B cell (primary cell): ENCODE data around the gene HASPIN. TPM values are rescaled to one million over a fixed set of nuclear protein-coding genes. Genes with fewer than 3 reads are reported as not detected.
"Not testable (repeated sequence)": the region's sequence is repeated elsewhere in the genome, so short reads cannot be mapped to it uniquely, and the experiment has no call there.

Source experiments
- ATAC-seq: fragments of 200-7000 bp; cut with Tn5 transposase; one replicate; pipeline ENCODE4 v1.10.0; 2021; ENCODE audit warnings: low read depth, mild to moderate bottlenecking, moderate number of reproducible peaks, moderate library complexity
- CTCF ChIA-PET: fragments of 350-600 bp; sonication (Branson Sonifier 250); formaldehyde crosslinking; loops from one replicate; lab custom pipeline; 2021; ENCODE audit warnings: antibody characterized with exemption, inconsistent platforms; lab: Charles Lee
- POLR2A ChIA-PET: fragments of 350-600 bp; sonication (Branson Sonifier 250); formaldehyde crosslinking; loops from one replicate; lab custom pipeline; 2021; ENCODE audit warnings: antibody characterized with exemption; lab: Charles Lee
- DNase-seq: peaks from one replicate; pipeline ENCODE4 v3.0.0; 2013
- H2AFZ ChIP-seq: 2 replicates; pipeline ENCODE4 v1.6.1; 2012; ENCODE audit warnings: mild to moderate bottlenecking, low read depth, low read length; ENCODE audit not compliant: insufficient read depth, poor library complexity, severe bottlenecking
- H3K27ac ChIP-seq, 2 donors: 1 replicate in 1 of 2; 2 replicates in 1 of 2; pipeline ENCODE4 v1.5.1; 2012 to 2013; ENCODE audit warnings: low read length in 2 of 2, mild to moderate bottlenecking in 2 of 2, moderate library complexity in 1 of 2
- H3K27me3 ChIP-seq, 4 experiments: fragments of 200-600 bp in 1 of 4; sonication (generic) in 1 of 4; replicated peaks in 1 of 4; 1 replicate in 2 of 4; 2 replicates in 2 of 4; pipeline versions ENCODE4 v1.6.1 to v1.7.0; 2013 to 2016; ENCODE audit warnings: low read length in 3 of 4, mild to moderate bottlenecking in 2 of 4, mixed read lengths in 1 of 4, moderate library complexity in 1 of 4; ENCODE audit not compliant: insufficient read depth in 4 of 4, control insufficient read depth in 3 of 4; ENCODE audit errors: control extremely low read depth in 1 of 4
- H3K36me3 ChIP-seq, 2 experiments: replicated peaks in 1 of 2; 1 replicate in 1 of 2; 2 replicates in 1 of 2; pipeline versions ENCODE4 v1.6.1 to v1.7.1; 2013; ENCODE audit warnings: low read length in 1 of 2; ENCODE audit not compliant: insufficient read depth in 2 of 2, control insufficient read depth in 1 of 2; ENCODE audit errors: control extremely low read depth in 1 of 2, extremely low read depth in 1 of 2
- H3K4me1 ChIP-seq, 2 donors: fragments of 200-600 bp in 1 of 2; sonication (generic) in 1 of 2; 1 replicate in 1 of 2; 2 replicates in 1 of 2; pipeline versions ENCODE4 v1.5.1 to v1.6.1; 2013 to 2017; ENCODE audit warnings: low read length in 2 of 2; ENCODE audit not compliant: control insufficient read depth in 2 of 2, insufficient read depth in 2 of 2
- H3K4me2 ChIP-seq: replicated peaks from 2 replicates; pipeline ENCODE3; 2012; ENCODE audit warnings: mild to moderate bottlenecking, low read depth, low read length; ENCODE audit not compliant: poor library complexity, severe bottlenecking
- H3K4me3 ChIP-seq, 5 experiments: fragments of 200-600 bp in 1 of 5; sonication (generic) in 1 of 5; 1 replicate in 3 of 5; 2 replicates in 2 of 5; pipeline versions ENCODE4 v1.5.1 to v1.7.0; 2011 to 2016; ENCODE audit warnings: low read length in 4 of 5, mild to moderate bottlenecking in 4 of 5, low read depth in 2 of 5, control low read depth in 1 of 5, moderate library complexity in 1 of 5; ENCODE audit not compliant: insufficient read depth in 1 of 5; ENCODE audit errors: control extremely low read depth in 1 of 5, extremely low read depth in 1 of 5
- H3K79me2 ChIP-seq: fragments of 200-600 bp; sonication (generic); one replicate; pipeline ENCODE4 v1.6.0; 2016; ENCODE audit warnings: low read length; ENCODE audit not compliant: control insufficient read depth, insufficient read depth
- H3K9ac ChIP-seq: fragments of 200-600 bp; sonication (generic); 2 replicates; pipeline ENCODE4 v1.6.1; 2017; ENCODE audit warnings: mild to moderate bottlenecking, low read length, moderate library complexity
- H3K9me3 ChIP-seq, 3 donors: one replicate each; pipeline versions ENCODE4 v1.6.1 to v1.7.1; 2013; ENCODE audit warnings: low read length in 2 of 3; ENCODE audit not compliant: control insufficient read depth in 2 of 3, insufficient read depth in 1 of 3; ENCODE audit errors: control extremely low read depth in 1 of 3
- H4K20me1 ChIP-seq: 2 replicates; pipeline ENCODE4 v1.6.0; 2012; ENCODE audit warnings: mild to moderate bottlenecking, low read length; ENCODE audit not compliant: insufficient read depth, control insufficient read depth, poor library complexity, severe bottlenecking
- H3K27ac Mint-ChIP-seq: one replicate; pipeline ENCODE4 v1.8.0; 2021; ENCODE audit warnings: mixed read lengths
- H3K27me3 Mint-ChIP-seq: one replicate; pipeline ENCODE4 v1.8.0; 2021; ENCODE audit warnings: mixed read lengths
- H3K4me1 Mint-ChIP-seq: one replicate; pipeline ENCODE4 v1.8.0; 2021; ENCODE audit warnings: mixed read lengths
- H3K4me3 Mint-ChIP-seq: one replicate; pipeline ENCODE4 v1.8.0; 2021; ENCODE audit warnings: mixed read lengths
- H3K9me3 Mint-ChIP-seq: one replicate; pipeline ENCODE4 v1.8.0; 2022; ENCODE audit warnings: mixed read lengths; ENCODE audit not compliant: insufficient read depth
- CTCF ChIP-seq: fragments of 200-600 bp; IDR thresholded peaks from one replicate; pipeline ENCODE4 v1.8.0; 2022; ENCODE audit warnings: antibody characterized with exemption, mild to moderate bottlenecking
- EZH2 ChIP-seq: IDR thresholded peaks from 2 replicates; pipeline ENCODE4 v1.6.1; 2012; ENCODE audit warnings: borderline replicate concordance, low read depth, mild to moderate bottlenecking, moderate library complexity, low read length; ENCODE audit not compliant: insufficient read depth, poor library complexity, severe bottlenecking
- WGBS: methylation state at CpG from one replicate; pipeline ENCODE4 v1.1.5; 2013; ENCODE audit warnings: missing lambda C conversion rate; ENCODE audit not compliant: insufficient coverage; 5-methylcytosine and 5-hydroxymethylcytosine counted together
- intact Hi-C: fragments of 100-400 bp; cut with micrococcal nuclease; formaldehyde crosslinking; loops from one replicate; pipeline ENCODE4 v1.10.0; 2022
- polyA plus RNA-seq: library from polyadenylated mRNA; depleted of rRNA; stranded (reverse); fragments of >200 nt; gene quantifications from 2 replicates; pipeline ENCODE4 v1.2.3, GENCODE V29; 2012
- total RNA-seq, 2 donors: library from RNA; stranded (reverse); fragments of 120-200 nt in 1 of 2; gene quantifications; 1 replicate in 1 of 2; 2 replicates in 1 of 2; pipeline versions ENCODE4 v1.2.3 to v1.2.4, GENCODE V29; 2013 to 2022

The HASPIN gene
- total and polyA plus RNA-seq, 2 donors (not counting 1 experiment from before 2014, with no cell fraction given) = 0.28 to 3.1 TPM

- no peak overlapping the region for H2AFZ ChIP-seq
- H3K36me3 ChIP-seq = no peaks in the 10 kb centered on the region
- no peak for TF ChIP-seq EZH2
- no peak for TF ChIP-seq CTCF
- H3K27me3 Mint-ChIP-seq = no peaks in the 10 kb centered on the region
- POLR2A ChIA-PET = interaction anchor here (0.6 to 0.8 kb wide), 2 partner anchors 17 to 20 kb away, joined by 3 to 8 read pairs; no protein-coding TSS in a partner anchor
- H3K4me1 ChIP-seq = peaks cover 45 to 51% of the 10 kb centered on the region in 2 donors
- DNase-seq (no peak), ATAC-seq (no peak)
- H3K27ac ChIP-seq = no peak overlapping the region
- no peaks in the 10 kb centered on the region for H4K20me1 ChIP-seq
- no peak overlapping the region for H3K4me3 ChIP-seq
- H3K9me3 Mint-ChIP-seq = no peaks in the 10 kb centered on the region
- no peak overlapping the region for H3K4me3 Mint-ChIP-seq
- peaks cover 56% of the 10 kb centered on the region for H3K4me1 Mint-ChIP-seq
- intact Hi-C loops = no loop called here
- no peak overlapping the region for H3K4me2 ChIP-seq
- WGBS = 79% methylated on average over 11 of the region's 20 CpGs
- no peak overlapping the region for H3K27ac Mint-ChIP-seq
- no peaks in the 10 kb centered on the region for H3K9me3 ChIP-seq
- H3K79me2 ChIP-seq = peaks cover 10% of the 10 kb centered on the region
- no peaks in the 10 kb centered on the region for H3K27me3 ChIP-seq
- no peak overlapping the region for H3K9ac ChIP-seq
- CTCF ChIA-PET = interaction anchor here (1.1 to 3.0 kb wide), 2 partner anchors 11 to 27 kb away, joined by 3 to 8 read pairs; no protein-coding TSS in a partner anchor
Measured at GRCh38 chr17:3704931-3705717, 18.6 kb upstream of the HASPIN start.

GRCh38 chr17:3705718-3705984, 18.1 kb upstream of the HASPIN start:
- H3K4me1 Mint-ChIP-seq = peaks cover 58% of the 10 kb centered on the region
- not testable (repeated sequence) for DNase-seq

More at GRCh38 chr17:3705718-3705984, 18.1 kb upstream of the HASPIN start:
- H3K4me3 Mint-ChIP-seq, H3K27ac ChIP-seq, H3K9me3 Mint-ChIP-seq, H3K9ac ChIP-seq, H3K27me3 ChIP-seq, H3K36me3 ChIP-seq, H3K27me3 Mint-ChIP-seq, H3K79me2 ChIP-seq, H2AFZ ChIP-seq, H3K9me3 ChIP-seq, H4K20me1 ChIP-seq, intact Hi-C loops, ATAC-seq, H3K4me3 ChIP-seq, H3K27ac Mint-ChIP-seq, H3K4me2 ChIP-seq: not testable (repeated sequence)
- H3K4me1 ChIP-seq = peaks cover 43 to 53% of the 10 kb centered on the region in 2 donors
- ChIA-PET POLR2A (interaction anchor here (0.8 kb wide), 1 partner anchor 17 kb away, joined by 3 read pairs; no protein-coding TSS in a partner anchor), CTCF (interaction anchor here (1.1 to 3.0 kb wide), 2 partner anchors 11 to 27 kb away, joined by 3 to 8 read pairs; no protein-coding TSS in a partner anchor)
- WGBS = 100% methylated on average over 1 of the region's 1 CpG
